Esophagus muscularis mucosa (tissue), 3 donors: ENCODE results near the gene DCAF15.

ENCODE experiments used
- CTCF ChIP-seq, 3 experiments: fragments of 200-600 bp in 2 of 3; fragments of 450-650 bp in 1 of 3; sonication (generic) in 2 of 3; IDR thresholded peaks; one replicate each; pipeline ENCODE4 v1.5.1; 2017 to 2019; ENCODE audit warnings: antibody characterized with exemption in 3 of 3, mild to moderate bottlenecking in 2 of 3, moderate library complexity in 1 of 3
- POLR2A ChIP-seq: fragments of 450-650 bp; IDR thresholded peaks from one replicate; pipeline ENCODE4 v1.6.1; 2017; ENCODE audit warnings: antibody characterized with exemption, moderate library complexity, mild to moderate bottlenecking, low read depth
- POLR2AphosphoS5 ChIP-seq, 2 donors: sonication (generic); formaldehyde crosslinking; IDR thresholded peaks; one replicate each; pipeline ENCODE4 v1.6.1; 2017; ENCODE audit warnings: antibody characterized with exemption in 2 of 2

- TF ChIP-seq CTCF (IDR thresholded peaks at IDR 0.05) = no peak
- TF ChIP-seq POLR2AphosphoS5 (IDR thresholded peaks at IDR 0.05) = no peak
- TF ChIP-seq POLR2A = no peak
These were observed 17.6 kb upstream of the DCAF15 start for GRCh38 chr19:13934785-13935109.
